Lung (tissue), 12 donors: ENCODE results near the gene ACHE. TPM values are rescaled to one million over a fixed set of nuclear protein-coding genes. Genes with fewer than 3 reads are reported as not detected.

Experiments
- ATAC-seq: fragments of 200-7000 bp; cut with Tn5 transposase; one replicate; pipeline ENCODE4 v1.9.1; 2020; ENCODE audit warnings: moderate number of reproducible peaks; ENCODE audit not compliant: insufficient read depth, low FRiP score
- DNase-seq, 3 donors: peaks; one replicate each; pipeline ENCODE4 v3.0.0-alpha.2; 2013 to 2017
- H3K27ac ChIP-seq, 2 donors: one replicate each; pipeline ENCODE4 v1.5.1; 2013; ENCODE audit warnings: mild to moderate bottlenecking in 2 of 2, moderate library complexity in 2 of 2, control low read depth in 1 of 2, inconsistent platforms in 1 of 2, low read depth in 1 of 2, low read length in 1 of 2
- H3K27me3 ChIP-seq, 3 donors: one replicate each; pipeline ENCODE4 v1.5.1; 2013; ENCODE audit warnings: low read length in 2 of 3; ENCODE audit not compliant: control insufficient read depth in 3 of 3, insufficient read depth in 3 of 3
- H3K36me3 ChIP-seq, 4 donors: one replicate each; pipeline ENCODE4 v1.5.1; 2013; ENCODE audit warnings: low read length in 4 of 4, mild to moderate bottlenecking in 1 of 4, moderate library complexity in 1 of 4; ENCODE audit not compliant: control insufficient read depth in 4 of 4, insufficient read depth in 4 of 4
- H3K4me1 ChIP-seq, 5 donors: one replicate each; pipeline ENCODE4 v1.5.1; 2013; ENCODE audit warnings: low read length in 5 of 5, mild to moderate bottlenecking in 2 of 5, moderate library complexity in 1 of 5; ENCODE audit not compliant: control insufficient read depth in 5 of 5, insufficient read depth in 5 of 5
- H3K4me3 ChIP-seq: one replicate; pipeline ENCODE4 v1.5.1; 2013; ENCODE audit warnings: mild to moderate bottlenecking, control low read depth, moderate library complexity
- H3K9ac ChIP-seq, 2 donors: one replicate each; pipeline ENCODE4 v1.5.1; 2013; ENCODE audit warnings: low read length in 2 of 2, control low read depth in 1 of 2; ENCODE audit not compliant: insufficient read depth in 1 of 2
- H3K9me3 ChIP-seq, 4 donors: one replicate each; pipeline ENCODE4 v1.5.1; 2013; ENCODE audit warnings: low read length in 3 of 4, mild to moderate bottlenecking in 1 of 4, moderate library complexity in 1 of 4; ENCODE audit not compliant: control insufficient read depth in 4 of 4, insufficient read depth in 3 of 4
- CTCF ChIP-seq: IDR thresholded peaks from 2 replicates; pipeline ENCODE4 v1.5.1; 2012; ENCODE audit warnings: mild to moderate bottlenecking; ENCODE audit errors: control extremely low read depth, extremely low read depth
- WGBS, 2 donors: extraction: QIAGEN DNeasy Blood & Tissue Kit; methylation state at CpG; one replicate each; pipeline ENCODE4 v1.1.7; 2013; 5-methylcytosine and 5-hydroxymethylcytosine counted together
- polyA plus RNA-seq, 2 donors: library from polyadenylated mRNA; stranded (reverse); fragments of 200-250 nt; gene quantifications; one replicate each; pipeline ENCODE4 v1.2.1, GENCODE V29; 2013
- total RNA-seq, 2 donors: library from RNA; depleted of rRNA in 1 of 2; stranded (reverse); fragments of >200 nt in 1 of 2; gene quantifications; one replicate each; pipeline ENCODE4 v1.2.1, GENCODE V29; 2014 to 2021
- donor health status: control.
- donor health status: control.
- donor health status: Bipolar disorder and iron deficiency.
- donor health status: healthy.
- donor health status: DM: yes; HTN: yes; CAD: no.

The ACHE gene
- total and polyA plus RNA-seq, 4 donors: 2.6 to 8.2 (median 6.7) TPM

- Histone ChIP-seq H3K27me3 (peaks cover 0 to 16% (median 16%) of the 10 kb centered on the region in 3 donors), H3K27ac (no peak overlapping the region), H3K4me1 (peaks cover 0 to 28% (median 4%) of the 10 kb centered on the region in 5 donors), H3K36me3 (no peaks in the 10 kb centered on the region), H3K9me3 (peaks cover 0 to 2% (median 0%) of the 10 kb centered on the region in 4 donors), H3K9ac (no peak overlapping the region), H3K4me3 (no peak overlapping the region)
- TF ChIP-seq CTCF: no peak
- DNase-seq (no peak), ATAC-seq (no peak)
- 49 to 50% methylated on average over 38 to 40 of the region's 40 CpGs for WGBS, 2 donors
These were observed 1.6 kb downstream of the ACHE start for GRCh38 chr7:100893910-100894721.

GRCh38 chr7:100893318-100893895, 2.3 kb downstream of the ACHE start:
- H3K9me3 ChIP-seq: peaks cover 0 to 2% (median 0%) of the 10 kb centered on the region in 4 donors
- H3K36me3 ChIP-seq: peaks cover 0 to 5% (median 2%) of the 10 kb centered on the region in 4 donors
- WGBS, 2 donors: 93 to 96% methylated on average over 29 to 32 of the region's 32 CpGs
- H3K4me1 ChIP-seq: peaks cover 4 to 35% (median 7%) of the 10 kb centered on the region in 5 donors
- no peak overlapping the region for H3K27ac ChIP-seq
- no peak for ATAC-seq
- peaks cover 0 to 16% (median 16%) of the 10 kb centered on the region in 3 donors for H3K27me3 ChIP-seq
- H3K4me3 ChIP-seq: no peak overlapping the region
- TF ChIP-seq CTCF: no peak
- H3K9ac ChIP-seq: no peak overlapping the region
- DNase-seq: no peak

GRCh38 chr7:100892364-100893317, 3.0 kb downstream of the ACHE start:
- no peak overlapping the region for H3K27ac ChIP-seq
- no peak for DNase-seq
- ATAC-seq: no peak
- peaks cover 0 to 11% (median 7%) of the 10 kb centered on the region in 4 donors for H3K36me3 ChIP-seq
- H3K4me3 ChIP-seq: no peak overlapping the region
- peaks cover 0 to 2% (median 0%) of the 10 kb centered on the region in 4 donors for H3K9me3 ChIP-seq
- peaks cover 4 to 42% (median 12%) of the 10 kb centered on the region in 5 donors for H3K4me1 ChIP-seq
- 91% methylated on average over 44 of the region's 44 CpGs for WGBS, 2 donors
- peaks cover 0 to 13% (median 13%) of the 10 kb centered on the region in 3 donors for H3K27me3 ChIP-seq
- H3K9ac ChIP-seq: no peak overlapping the region
- TF ChIP-seq CTCF: no peak
